K562 (cell line): ENCODE measurements around the gene PPT2. TPM values are rescaled to one million over a fixed set of nuclear protein-coding genes. Genes with fewer than 3 reads are reported as not detected.
A peak's percentile ranks its signal among the peaks of the same experiment; 100 is the strongest.

ENCODE experiments used
- ATAC-seq: fragments of 200-7000 bp; cut with Tn5 transposase; 3 replicates; pipeline ENCODE4 v1.9.1; 2020; ENCODE audit warnings: moderate library complexity
- BruUV-seq: library from RNA; stranded (reverse); fragments of 400-500 nt; replicated peaks from 2 replicates; lab custom pipeline; 2021; lab: Mats Ljungman, UMichigan
- CTCF ChIA-PET: fragments of 300-600 bp; formaldehyde crosslinking; extraction: SDS; loops from one replicate; lab custom pipeline; 2021; ENCODE audit warnings: low intra/inter-chr PET ratio; lab: Yijun Ruan, JAX
- POLR2A ChIA-PET: fragments of 300-600, 350-650 bp; sonication (Branson Sonifier 250); formaldehyde crosslinking; extraction: SDS; loops from one replicate; lab custom pipeline; 2021; ENCODE audit warnings: antibody characterized with exemption, inconsistent platforms; lab: Yijun Ruan, JAX
- DNase-seq, 4 experiments: peaks; one replicate each; pipeline versions ENCODE4 v3.0.0 to v3.0.0-alpha.2; 2011 to 2018; ENCODE audit warnings: low spot score in 3 of 4, mixed read lengths in 3 of 4; ENCODE audit errors: extremely low read depth in 1 of 4
- FAIRE-seq: peaks from 2 replicates; lab custom pipeline; 2011; peaks lifted over from hg19 to GRCh38; lab: Jason Lieb, UNC
- H2AFZ ChIP-seq: 2 replicates; pipeline ENCODE4 v1.6.0; 2011; ENCODE audit warnings: low read depth, low read length, control low read depth, inconsistent platforms
- H3K27ac ChIP-seq: fragments of 200-600 bp; 3 replicates; pipeline ENCODE4 v1.8.0; 2011; ENCODE audit warnings: low read depth, mild to moderate bottlenecking, control low read depth, inconsistent platforms, low read length, moderate library complexity, mixed read lengths; ENCODE audit errors: extremely low read depth
- H3K27me3 ChIP-seq, 2 experiments: fragments of 300-600 bp in 1 of 2; 2 replicates in 1 of 2; 3 replicates in 1 of 2; pipeline versions ENCODE4 v1.6.0 to v1.8.0; 2011; ENCODE audit warnings: inconsistent platforms in 2 of 2, low read length in 2 of 2, mild to moderate bottlenecking in 1 of 2, mixed read lengths in 1 of 2, moderate library complexity in 1 of 2; ENCODE audit not compliant: control insufficient read depth in 2 of 2, insufficient read depth in 2 of 2
- H3K36me3 ChIP-seq: fragments of 300-600 bp; 3 replicates; pipeline ENCODE4 v1.8.0; 2011; ENCODE audit warnings: mild to moderate bottlenecking, low read length, inconsistent platforms; ENCODE audit not compliant: control insufficient read depth, insufficient read depth
- H3K4me1 ChIP-seq, 2 experiments: fragments of 200-600 bp in 1 of 2; replicated peaks in 1 of 2; 2 replicates in 1 of 2; 3 replicates in 1 of 2; pipeline versions ENCODE4 v1.5.1 to v1.8.0; 2011; ENCODE audit warnings: inconsistent platforms in 2 of 2, low read length in 2 of 2, mild to moderate bottlenecking in 1 of 2, mixed read lengths in 1 of 2, moderate library complexity in 1 of 2; ENCODE audit not compliant: control insufficient read depth in 2 of 2, insufficient read depth in 2 of 2
- H3K4me2 ChIP-seq: 2 replicates; pipeline ENCODE4 v1.6.1; 2011; ENCODE audit warnings: low read length, control low read depth, inconsistent platforms, mixed read lengths; ENCODE audit not compliant: insufficient read depth
- H3K4me3 ChIP-seq: fragments of 200-600 bp; sonication (generic), shearing (Covaris generic); 2 replicates; pipeline ENCODE4 v1.5.1; 2016; ENCODE audit warnings: control low read depth, inconsistent platforms
- H3K79me2 ChIP-seq: fragments of 200-600 bp; 3 replicates; pipeline ENCODE4 v1.8.0; 2011; ENCODE audit warnings: low read length, inconsistent platforms; ENCODE audit not compliant: control insufficient read depth, insufficient read depth
- H3K9ac ChIP-seq, 2 experiments: 2 replicates each; pipeline versions ENCODE4 v1.6.0 to v1.6.1; 2011; ENCODE audit warnings: low read depth in 2 of 2, low read length in 2 of 2, control low read depth in 1 of 2, inconsistent platforms in 1 of 2, mild to moderate bottlenecking in 1 of 2, mixed read lengths in 1 of 2; ENCODE audit not compliant: insufficient read depth in 1 of 2
- H3K9me1 ChIP-seq: one replicate; pipeline ENCODE4 v1.6.0; 2011; ENCODE audit warnings: inconsistent platforms, mild to moderate bottlenecking, low read length, moderate library complexity; ENCODE audit not compliant: control insufficient read depth, insufficient read depth
- H3K9me3 ChIP-seq: replicated peaks from 2 replicates; pipeline ENCODE4 v1.5.1; 2011; ENCODE audit warnings: low read depth, low read length, inconsistent platforms; ENCODE audit not compliant: control insufficient read depth, insufficient read depth
- H4K20me1 ChIP-seq: replicated peaks from 2 replicates; pipeline ENCODE4 v1.6.1; 2011; ENCODE audit warnings: low read length, inconsistent platforms, mixed read lengths; ENCODE audit not compliant: control insufficient read depth, insufficient read depth
- EGR1 ChIP-seq: fragments of 450-650 bp; conservative IDR thresholded peaks from 2 replicates; pipeline ENCODE4 v1.6.1; 2017; ENCODE audit warnings: mild to moderate bottlenecking
- HDAC3 ChIP-seq: fragments of 450-650 bp; IDR thresholded peaks from 2 replicates; pipeline ENCODE4 v1.6.1; 2018; ENCODE audit warnings: borderline replicate concordance, mild to moderate bottlenecking, moderate library complexity; ENCODE audit not compliant: partially characterized antibody
- HEY1 ChIP-seq: fragments of 250-450 bp; sonication (Bioruptor Pico); IDR thresholded peaks from 2 replicates; pipeline ENCODE4 v1.5.0; 2020; ENCODE audit warnings: mild to moderate bottlenecking, moderate library complexity, borderline replicate concordance
- MYNN ChIP-seq, 2 experiments: sonication (generic); formaldehyde crosslinking in 1 of 2; IDR thresholded peaks; 2 replicates each; pipeline versions ENCODE4 v1.5.0 to v1.6.1; 2016 to 2020; ENCODE audit warnings: antibody characterized with exemption in 1 of 2, missing genetic modification reagents in 1 of 2
- POLR2A ChIP-seq: fragments of 450-650 bp; conservative IDR thresholded peaks from 2 replicates; pipeline ENCODE4 v1.6.1; 2016
- POLR2B ChIP-seq: fragments of 450-650 bp; IDR thresholded peaks from 2 replicates; pipeline ENCODE4 v1.6.1; 2018; ENCODE audit warnings: low read depth; ENCODE audit not compliant: partially characterized antibody
- POLR2G ChIP-seq: fragments of 200-400 bp; formaldehyde crosslinking; IDR thresholded peaks from 2 replicates; pipeline ENCODE4 v1.6.1; 2017; ENCODE audit warnings: low read depth, mild to moderate bottlenecking, antibody characterized with exemption, low read length, moderate library complexity
- PRMT5 ChIP-seq: sonication (generic); formaldehyde crosslinking; IDR thresholded peaks from 2 replicates; pipeline ENCODE4 v1.5.0; 2020; ENCODE audit warnings: missing genetic modification reagents
- RBM25 ChIP-seq: fragments of 200-400 bp; formaldehyde crosslinking; IDR thresholded peaks from 2 replicates; pipeline ENCODE4 v1.6.1; 2018; ENCODE audit warnings: low read length, low read depth, moderate library complexity; ENCODE audit not compliant: severe bottlenecking
- RCOR1 ChIP-seq, 2 experiments: IDR thresholded peaks; 2 replicates each; pipeline ENCODE4 v1.6.1; 2012; ENCODE audit warnings: low read depth in 2 of 2, low read length in 2 of 2, borderline replicate concordance in 1 of 2, improper control_type of control experiment in 1 of 2
- SP1 ChIP-seq: sonication (generic); formaldehyde crosslinking; IDR thresholded peaks from 2 replicates; pipeline ENCODE4 v1.8.1; 2022; ENCODE audit warnings: mild to moderate bottlenecking, missing genetic modification reagents
- SUPT5H ChIP-seq: fragments of 450-650 bp; IDR thresholded peaks from 2 replicates; pipeline ENCODE4 v1.6.1; 2016
- TARDBP ChIP-seq: fragments of 450-650 bp; IDR thresholded peaks from 2 replicates; pipeline ENCODE4 v1.6.1; 2016
- TCF7L2 ChIP-seq: fragments of 150-350 bp; IDR thresholded peaks from 2 replicates; pipeline ENCODE4 v1.6.1; 2016; ENCODE audit warnings: low read depth, mild to moderate bottlenecking, low read length, moderate library complexity
- ZNF124 ChIP-seq: sonication (generic); formaldehyde crosslinking; IDR thresholded peaks from 2 replicates; pipeline ENCODE4 v1.8.1; 2022; ENCODE audit warnings: missing genetic modification reagents
- ZNF507 ChIP-seq: conservative IDR thresholded peaks from 2 replicates; pipeline ENCODE4 v1.6.1; 2017; ENCODE audit warnings: missing genetic modification characterization, missing compliant biosample characterization
- ZNF695 ChIP-seq: fragments of 450-650 bp; formaldehyde crosslinking; IDR thresholded peaks from 2 replicates; pipeline ENCODE4 v1.4.0; 2020; ENCODE audit warnings: mild to moderate bottlenecking, moderate library complexity
- WGBS: fragments of 100-300 bp; shearing (Covaris generic); methylation state at CpG from one replicate; pipeline ENCODE4 v1.1.6; 2016; ENCODE audit warnings: low coverage, mixed read lengths; ENCODE audit not compliant: insufficient coverage; ENCODE audit errors: missing lambda C conversion rate; 5-methylcytosine and 5-hydroxymethylcytosine counted together
- in situ Hi-C: fragments of 300-500 bp; cut with MboI; formaldehyde crosslinking; loops from 4 replicates; pipeline ENCODE4 v1.15.0; 2018; ENCODE audit warnings: inconsistent platforms, mixed read lengths
- intact Hi-C: fragments of 100-400 bp; cut with micrococcal nuclease; formaldehyde crosslinking; loops from 2 replicates; pipeline ENCODE4 v1.14.2; 2022
- polyA plus RNA-seq, 8 experiments: library from polyadenylated mRNA; depleted of rRNA in 4 of 8; stranded (reverse) in 5 of 8; unstranded in 3 of 8; fragments of >200 nt; fragmentation: Nextera tagmentation in 2 of 8; fragmentation: Illumina TruSeq in 1 of 8; extraction: Ambion mirVana in 2 of 8; extraction: Trizol in 1 of 8; gene quantifications; 2 replicates each; pipeline versions ENCODE4 v1.2.1 to v1.2.3, GENCODE V29; 2011 to 2014; ENCODE audit warnings: inconsistent platforms in 1 of 8, missing spikeins in 1 of 8
- total RNA-seq, 7 experiments: library from RNA; depleted of rRNA in 6 of 7; stranded (reverse); fragments of >200 nt in 6 of 7; fragmentation: Illumina TruSeq in 2 of 7; extraction: Trizol in 2 of 7; gene quantifications; 2 replicates each; pipeline versions ENCODE4 v1.2.1 to v1.2.3, GENCODE V29; 2011 to 2021; ENCODE audit warnings: low replicate concordance in 1 of 7
- TF ChIP-seq, protein P1 (sequence below): sonication (generic); formaldehyde crosslinking; IDR thresholded peaks from 2 replicates; pipeline ENCODE4 v1.8.0; 2023; ENCODE audit warnings: mild to moderate bottlenecking, missing genetic modification reagents
- TF ChIP-seq, protein P2 (sequence below): sonication (generic); formaldehyde crosslinking; IDR thresholded peaks from 2 replicates; pipeline ENCODE4 v1.8.0; 2022; ENCODE audit warnings: mild to moderate bottlenecking, missing genetic modification reagents
- TF ChIP-seq, protein P3 (sequence below), 2 experiments: fragments of 450-650 bp in 1 of 2; sonication (generic) in 1 of 2; formaldehyde crosslinking in 1 of 2; IDR thresholded peaks in 1 of 2; conservative IDR thresholded peaks in 1 of 2; 2 replicates each; pipeline versions ENCODE4 v1.6.1 to v1.8.1; 2016 to 2023; ENCODE audit warnings: mild to moderate bottlenecking in 2 of 2, moderate library complexity in 2 of 2, inconsistent platforms in 1 of 2, missing genetic modification reagents in 1 of 2

PPT2 gene
- total and polyA plus RNA-seq, 9 of the 15 experiments (the other 6 are each of a cell fraction or from before 2014, with no cell fraction given): 27.4 to 98.8 (median 69.9) TPM

DNA sequence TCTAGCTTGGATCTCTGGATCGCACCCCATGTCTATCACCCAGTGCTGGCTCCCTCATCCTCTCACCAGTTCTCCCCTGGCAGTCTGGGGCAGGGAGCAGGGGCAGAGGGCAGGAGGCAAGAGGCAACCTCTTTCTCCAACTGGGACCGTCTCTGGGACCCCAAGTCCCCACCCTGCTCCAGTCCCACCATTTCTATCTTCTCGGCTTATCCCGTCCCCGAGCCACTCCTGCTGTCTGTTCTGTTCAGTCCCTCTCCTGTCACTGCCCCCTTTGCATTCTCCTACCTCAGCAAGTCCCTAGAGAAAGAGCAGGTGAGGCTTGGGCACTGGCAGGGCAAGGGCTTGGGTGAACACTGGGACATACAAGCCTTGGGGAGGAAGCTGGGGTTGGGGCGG lies 44.2 kb upstream of the PPT2 start (continued):
- TF ChIP-seq, protein P1, sequence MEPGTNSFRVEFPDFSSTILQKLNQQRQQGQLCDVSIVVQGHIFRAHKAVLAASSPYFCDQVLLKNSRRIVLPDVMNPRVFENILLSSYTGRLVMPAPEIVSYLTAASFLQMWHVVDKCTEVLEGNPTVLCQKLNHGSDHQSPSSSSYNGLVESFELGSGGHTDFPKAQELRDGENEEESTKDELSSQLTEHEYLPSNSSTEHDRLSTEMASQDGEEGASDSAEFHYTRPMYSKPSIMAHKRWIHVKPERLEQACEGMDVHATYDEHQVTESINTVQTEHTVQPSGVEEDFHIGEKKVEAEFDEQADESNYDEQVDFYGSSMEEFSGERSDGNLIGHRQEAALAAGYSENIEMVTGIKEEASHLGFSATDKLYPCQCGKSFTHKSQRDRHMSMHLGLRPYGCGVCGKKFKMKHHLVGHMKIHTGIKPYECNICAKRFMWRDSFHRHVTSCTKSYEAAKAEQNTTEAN (CRISPR knock-in tag): no peak
- 0 out of 2 replicates have a peak, but pooled peaks have one; percentile 25 for TF ChIP-seq TARDBP

DNA sequence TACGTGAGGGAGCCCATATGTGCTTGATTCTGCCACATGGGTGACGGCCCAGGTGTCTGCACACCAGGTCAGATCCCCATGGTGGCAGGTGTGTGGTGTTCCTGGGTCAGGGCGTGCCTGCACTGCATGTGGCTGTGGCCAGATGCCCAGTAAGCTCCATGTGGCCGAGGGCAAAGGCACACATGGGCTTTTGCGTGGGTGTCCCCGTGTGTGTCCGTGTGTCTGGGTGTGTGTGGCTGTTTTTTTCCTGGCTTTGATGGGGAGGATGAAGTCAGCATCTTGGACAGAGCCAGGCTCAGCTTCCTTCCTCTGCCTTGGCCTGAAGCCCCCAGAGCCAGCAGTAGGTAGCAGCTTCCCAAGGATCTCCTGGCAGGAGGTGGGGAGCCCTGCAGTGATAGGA lies 43.3 kb upstream of the PPT2 start:
- CTCF ChIA-PET: no interaction called here

More for the DNA sequence above, 43.3 kb upstream of the PPT2 start:
- peak overlapping the region in 1 of 2 experiments; percentile 77; a peak in 2 of 4 replicates for H3K9ac ChIP-seq
- no TSS peak for BruUV-seq
- no peaks in the 10 kb centered on the region for H4K20me1 ChIP-seq
- TF ChIP-seq PRMT5 (CRISPR knock-in tag) (0 out of 2 replicates have a peak, but pooled peaks have one; percentile 32), HDAC3 (no peak), ZNF124 (CRISPR knock-in tag) (no peak), SUPT5H (peak; percentile 63), POLR2G (peak; percentile 60), POLR2A (peak; percentile 11; the same call in 1 of the 2 replicates), ZNF695 (CRISPR knock-in tag) (no peak), SP1 (CRISPR knock-in tag) (no peak), POLR2B (peak; percentile 29), HEY1 (CRISPR knock-in tag) (no peak), EGR1 (peak; percentile 62), RCOR1 (IDR thresholded peaks at IDR 0.05; ENCODE audit: borderline replicate concordance in 1 of 2, low read depth in 2 of 2, low read length in 2 of 2) (no peak), TCF7L2 (no peak), MYNN (IDR thresholded peaks at IDR 0.05) (peak; percentile 29; the same call in 1 of the 2 replicates), MYNN (CRISPR knock-in tag; IDR thresholded peaks at IDR 0.05) (no peak), RBM25 (no peak), ZNF507 (tag) (no peak)
- TF ChIP-seq, protein P2, sequence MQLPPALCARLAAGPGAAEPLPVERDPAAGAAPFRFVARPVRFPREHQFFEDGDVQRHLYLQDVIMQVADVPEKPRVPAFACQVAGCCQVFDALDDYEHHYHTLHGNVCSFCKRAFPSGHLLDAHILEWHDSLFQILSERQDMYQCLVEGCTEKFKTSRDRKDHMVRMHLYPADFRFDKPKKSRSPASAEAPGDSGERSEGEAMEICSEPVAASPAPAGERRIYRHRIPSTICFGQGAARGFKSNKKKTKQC (CRISPR knock-in tag): no peak
- TF ChIP-seq, protein P3, sequence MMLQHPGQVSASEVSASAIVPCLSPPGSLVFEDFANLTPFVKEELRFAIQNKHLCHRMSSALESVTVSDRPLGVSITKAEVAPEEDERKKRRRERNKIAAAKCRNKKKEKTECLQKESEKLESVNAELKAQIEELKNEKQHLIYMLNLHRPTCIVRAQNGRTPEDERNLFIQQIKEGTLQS (IDR thresholded peaks at IDR 0.05): no peak
- TF ChIP-seq, protein P3 (CRISPR knock-in tag; conservative IDR thresholded peaks at IDR 0.05): no peak
- POLR2A ChIA-PET: interaction anchor here (1.0 to 4.9 kb wide), 5 partner anchors 8 to 159 kb away, joined by 3 to 38 read pairs (median 7); no protein-coding TSS in a partner anchor
- WGBS: 43% methylated on average over 7 of the region's 7 CpGs
- H3K4me3 ChIP-seq: no peak overlapping the region
- H2AFZ ChIP-seq: no peak overlapping the region
- H3K4me2 ChIP-seq: no peak overlapping the region
- FAIRE-seq (no peak), DNase-seq (no peak), ATAC-seq (peak; percentile 3; the same call in 2 of the 3 replicates)
- H3K27me3 ChIP-seq: peaks cover 0 to 6% of the 10 kb centered on the region in 2 experiments; a peak in 2 of 5 replicates
- no peaks in the 10 kb centered on the region for H3K79me2 ChIP-seq
- in situ Hi-C loops (no loop called here), intact Hi-C loops (loop anchor here (10.0 kb wide), 1 partner anchor 304 kb away; no protein-coding TSS in a partner anchor)
- H3K36me3 ChIP-seq: peaks cover 2% of the 10 kb centered on the region; the same call in 1 of the 3 replicates
- no peaks in the 10 kb centered on the region for H3K9me1 ChIP-seq
- H3K4me1 ChIP-seq: peaks cover 29 to 43% of the 10 kb centered on the region in 2 experiments
- no peaks in the 10 kb centered on the region for H3K9me3 ChIP-seq
- no peak overlapping the region for H3K27ac ChIP-seq
